SU-DHL-6 (cell line): ENCODE results near the gene GFOD1.

Experiments used
- EZH2phosphoT487 ChIP-seq: fragments of 200-600 bp; sonication (generic), shearing (Covaris generic); conservative IDR thresholded peaks from 2 replicates; pipeline ENCODE4 v1.6.1; 2018; ENCODE audit warnings: mild to moderate bottlenecking, antibody characterized with exemption, low read length, moderate library complexity, mixed read lengths
- TF ChIP-seq, protein P1 (sequence below): fragments of 200-600 bp; sonication (generic); IDR thresholded peaks from one replicate; pipeline ENCODE4 v1.5.1; 2017; ENCODE audit warnings: antibody characterized with exemption, mild to moderate bottlenecking, low read length, moderate library complexity; ENCODE audit not compliant: insufficient read depth, poor library complexity, severe bottlenecking

DNA sequence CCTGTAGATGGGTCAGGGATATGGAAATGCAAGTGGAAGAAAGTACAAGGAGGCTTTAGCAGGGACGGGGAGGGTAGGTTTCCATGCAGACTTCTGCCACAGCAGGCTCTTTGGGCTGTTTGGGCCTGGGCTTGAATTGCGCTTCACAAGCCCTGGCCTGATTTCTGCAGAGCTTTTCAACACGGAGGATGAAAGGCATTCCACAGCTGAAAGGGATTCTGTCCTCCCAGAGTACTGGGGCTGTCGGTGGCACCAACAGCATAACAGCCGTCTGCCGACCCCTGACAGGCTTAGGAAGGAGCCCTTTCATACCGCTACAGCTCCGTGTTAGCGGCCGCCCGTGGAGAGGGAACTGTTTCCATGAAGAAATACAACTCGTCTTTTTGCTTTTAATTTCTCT, 136.1 kb downstream of the GFOD1 start:
- TF ChIP-seq, protein P1, sequence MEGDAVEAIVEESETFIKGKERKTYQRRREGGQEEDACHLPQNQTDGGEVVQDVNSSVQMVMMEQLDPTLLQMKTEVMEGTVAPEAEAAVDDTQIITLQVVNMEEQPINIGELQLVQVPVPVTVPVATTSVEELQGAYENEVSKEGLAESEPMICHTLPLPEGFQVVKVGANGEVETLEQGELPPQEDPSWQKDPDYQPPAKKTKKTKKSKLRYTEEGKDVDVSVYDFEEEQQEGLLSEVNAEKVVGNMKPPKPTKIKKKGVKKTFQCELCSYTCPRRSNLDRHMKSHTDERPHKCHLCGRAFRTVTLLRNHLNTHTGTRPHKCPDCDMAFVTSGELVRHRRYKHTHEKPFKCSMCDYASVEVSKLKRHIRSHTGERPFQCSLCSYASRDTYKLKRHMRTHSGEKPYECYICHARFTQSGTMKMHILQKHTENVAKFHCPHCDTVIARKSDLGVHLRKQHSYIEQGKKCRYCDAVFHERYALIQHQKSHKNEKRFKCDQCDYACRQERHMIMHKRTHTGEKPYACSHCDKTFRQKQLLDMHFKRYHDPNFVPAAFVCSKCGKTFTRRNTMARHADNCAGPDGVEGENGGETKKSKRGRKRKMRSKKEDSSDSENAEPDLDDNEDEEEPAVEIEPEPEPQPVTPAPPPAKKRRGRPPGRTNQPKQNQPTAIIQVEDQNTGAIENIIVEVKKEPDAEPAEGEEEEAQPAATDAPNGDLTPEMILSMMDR: no peak
- TF ChIP-seq EZH2phosphoT487: no peak
